HepG2 (cell line): Measurements from ENCODE around the gene ABI3BP. TPM values are rescaled to one million over a fixed set of nuclear protein-coding genes. Genes with fewer than 3 reads are reported as not detected.

Experiments used
- ATAC-seq: fragments of 200-7000 bp; cut with Tn5 transposase; 3 replicates; pipeline ENCODE4 v1.9.1; 2020; ENCODE audit warnings: mild to moderate bottlenecking, moderate library complexity
- BruUV-seq: library from RNA; stranded (reverse); fragments of 400-500 nt; replicated peaks from 2 replicates; lab custom pipeline; 2021; lab: Mats Ljungman, UMichigan
- CTCF ChIA-PET: fragments of 300-600 bp; formaldehyde crosslinking; extraction: SDS; loops from one replicate; lab custom pipeline; 2021; ENCODE audit warnings: low total read pairs, inconsistent platforms, low intra/inter-chr PET ratio; lab: Yijun Ruan, JAX
- POLR2A ChIA-PET: fragments of 350-600 bp; sonication (Branson Sonifier 250); formaldehyde crosslinking; loops from one replicate; lab custom pipeline; 2020; ENCODE audit warnings: antibody characterized with exemption, inconsistent platforms; lab: Yijun Ruan, JAX
- DNase-seq: peaks from one replicate; pipeline ENCODE4 v3.0.0-alpha.2; 2015; ENCODE audit warnings: low spot score
- FAIRE-seq: peaks from 3 replicates; lab custom pipeline; 2011; peaks lifted over from hg19 to GRCh38; lab: Jason Lieb, UNC
- H2AFZ ChIP-seq: one replicate; pipeline ENCODE4 v1.6.1; 2011; ENCODE audit warnings: low read length, inconsistent platforms
- H3K27ac ChIP-seq: fragments of 300-600 bp; 3 replicates; pipeline ENCODE4 v1.8.0; 2011; ENCODE audit warnings: mixed run types, mild to moderate bottlenecking, mixed read lengths, low read length, inconsistent platforms; ENCODE audit not compliant: insufficient read depth; ENCODE audit errors: extremely low read length
- H3K27me3 ChIP-seq, 2 experiments: fragments of 200-600 bp in 1 of 2; 2 replicates in 1 of 2; 3 replicates in 1 of 2; pipeline versions ENCODE4 v1.6.0 to v1.8.0; 2011; ENCODE audit warnings: low read length in 2 of 2, mild to moderate bottlenecking in 2 of 2, moderate library complexity in 2 of 2, inconsistent platforms in 1 of 2; ENCODE audit not compliant: insufficient read depth in 2 of 2, control insufficient read depth in 1 of 2
- H3K36me3 ChIP-seq, 2 experiments: fragments of 200-600 bp in 1 of 2; replicated peaks in 1 of 2; 2 replicates in 1 of 2; 3 replicates in 1 of 2; pipeline versions ENCODE4 v1.5.1 to v1.8.0; 2011; ENCODE audit warnings: low read length in 2 of 2, inconsistent platforms in 1 of 2; ENCODE audit not compliant: insufficient read depth in 2 of 2, control insufficient read depth in 1 of 2
- H3K4me1 ChIP-seq: 2 replicates; pipeline ENCODE4 v1.5.1; 2012; ENCODE audit warnings: low read length, inconsistent platforms; ENCODE audit not compliant: insufficient read depth
- H3K4me2 ChIP-seq: 2 replicates; pipeline ENCODE4 v1.6.0; 2011; ENCODE audit warnings: low read depth, low read length, inconsistent platforms
- H3K4me3 ChIP-seq, 3 experiments: fragments of 200-600 bp in 1 of 3; sonication (generic), shearing (Covaris generic) in 1 of 3; replicated peaks in 1 of 3; 2 replicates each; pipeline ENCODE4 v1.5.1; 2011 to 2016; ENCODE audit warnings: low read length in 3 of 3, inconsistent platforms in 2 of 3, low read depth in 2 of 3, mild to moderate bottlenecking in 2 of 3, control low read depth in 1 of 3, mixed read lengths in 1 of 3; ENCODE audit not compliant: insufficient read depth in 1 of 3
- H3K79me2 ChIP-seq: one replicate; pipeline ENCODE4 v1.6.1; 2011; ENCODE audit warnings: low read length, inconsistent platforms; ENCODE audit not compliant: insufficient read depth
- H3K9ac ChIP-seq: 2 replicates; pipeline ENCODE4 v1.6.0; 2011; ENCODE audit warnings: mild to moderate bottlenecking, low read depth, low read length, inconsistent platforms; ENCODE audit not compliant: insufficient read depth
- H3K9me3 ChIP-seq: 2 replicates; pipeline ENCODE4 v1.5.1; 2012; ENCODE audit warnings: mild to moderate bottlenecking, low read length
- H4K20me1 ChIP-seq: 2 replicates; pipeline ENCODE4 v1.6.0; 2011; ENCODE audit warnings: inconsistent platforms, mild to moderate bottlenecking, low read length, moderate library complexity; ENCODE audit not compliant: insufficient read depth
- ARID4A ChIP-seq: sonication (generic); formaldehyde crosslinking; IDR thresholded peaks from 2 replicates; pipeline ENCODE4 v1.5.0; 2020; ENCODE audit warnings: mild to moderate bottlenecking, missing genetic modification reagents, borderline replicate concordance
- CCAR2 ChIP-seq: fragments of 200-400 bp; formaldehyde crosslinking; optimal IDR thresholded peaks from 2 replicates; pipeline ENCODE3; 2018; ENCODE audit warnings: low read depth, mild to moderate bottlenecking, low read length, moderate library complexity
- HNRNPH1 ChIP-seq: fragments of 200-400 bp; formaldehyde crosslinking; optimal IDR thresholded peaks from 2 replicates; pipeline ENCODE3; 2017; ENCODE audit warnings: mild to moderate bottlenecking, low read depth, low read length
- MAF1 ChIP-seq: sonication (generic); formaldehyde crosslinking; IDR thresholded peaks from 2 replicates; pipeline ENCODE4 v1.5.0; 2020; ENCODE audit warnings: missing genetic modification reagents, borderline replicate concordance
- MLLT10 ChIP-seq: sonication (generic); formaldehyde crosslinking; IDR thresholded peaks from 2 replicates; pipeline ENCODE4 v1.4.0; 2020; ENCODE audit warnings: missing genetic modification reagents
- MYNN ChIP-seq: sonication (generic); formaldehyde crosslinking; IDR thresholded peaks from 2 replicates; pipeline ENCODE4 v1.4.0; 2020; ENCODE audit warnings: mild to moderate bottlenecking, low read depth, missing genetic modification reagents
- NFE2 ChIP-seq: sonication (generic); formaldehyde crosslinking; IDR thresholded peaks from 2 replicates; pipeline ENCODE4 v1.4.0; 2020; ENCODE audit warnings: missing genetic modification reagents
- PAXIP1 ChIP-seq: sonication (generic); formaldehyde crosslinking; conservative IDR thresholded peaks from 2 replicates; pipeline ENCODE4 v1.4.0; 2020; ENCODE audit warnings: mild to moderate bottlenecking, missing genetic modification reagents, moderate library complexity
- RXRA ChIP-seq: sonication (generic); formaldehyde crosslinking; IDR thresholded peaks from 2 replicates; pipeline ENCODE4 v1.5.1; 2020; ENCODE audit warnings: missing genetic modification reagents
- WIZ ChIP-seq: sonication (generic); formaldehyde crosslinking; IDR thresholded peaks from 2 replicates; pipeline ENCODE4 v1.5.1; 2020; ENCODE audit warnings: mild to moderate bottlenecking, missing genetic modification reagents
- YY1 ChIP-seq: IDR thresholded peaks from 2 replicates; pipeline ENCODE4 v1.6.1; 2011; ENCODE audit warnings: low read length, low read depth, moderate library complexity, mild to moderate bottlenecking; ENCODE audit not compliant: insufficient read depth, insufficient replicate concordance
- ZFP36L2 ChIP-seq: sonication (generic); formaldehyde crosslinking; IDR thresholded peaks from 2 replicates; pipeline ENCODE4 v1.4.0; 2020; ENCODE audit warnings: missing genetic modification reagents
- ZKSCAN8 ChIP-seq: IDR thresholded peaks from 2 replicates; pipeline ENCODE4 v1.6.1; 2016; ENCODE audit warnings: borderline replicate concordance, missing genetic modification reagents, missing compliant biosample characterization
- ZNF101 ChIP-seq: sonication (generic); formaldehyde crosslinking; IDR thresholded peaks from 2 replicates; pipeline ENCODE4 v1.4.0; 2020; ENCODE audit warnings: mild to moderate bottlenecking, low read depth, missing genetic modification reagents, borderline replicate concordance
- ZNF333 ChIP-seq: sonication (generic); formaldehyde crosslinking; IDR thresholded peaks from 2 replicates; pipeline ENCODE4 v1.4.0; 2020; ENCODE audit warnings: mild to moderate bottlenecking, missing genetic modification reagents, borderline replicate concordance
- ZNF441 ChIP-seq: sonication (generic); formaldehyde crosslinking; IDR thresholded peaks from 2 replicates; pipeline ENCODE4 v1.7.0; 2021; ENCODE audit warnings: missing genetic modification reagents, borderline replicate concordance
- ZNF558 ChIP-seq: sonication (generic); formaldehyde crosslinking; IDR thresholded peaks from 2 replicates; pipeline ENCODE4 v1.9.0; 2022; ENCODE audit warnings: mild to moderate bottlenecking, missing genetic modification reagents, borderline replicate concordance
- WGBS: methylation state at CpG from one replicate; pipeline ENCODE4 v1.1.6; 2017; ENCODE audit warnings: low lambda C conversion rate; 5-methylcytosine and 5-hydroxymethylcytosine counted together
- in situ Hi-C: cut with HindIII; loops from 2 replicates; pipeline ENCODE4 v1.10.0; 2017; ENCODE audit warnings: low pct_unique_long_range_greater_than_20kb; ENCODE audit not compliant: extremely low pct_ligation_motif_present
- intact Hi-C: fragments of 100-400 bp; cut with micrococcal nuclease; formaldehyde crosslinking; loops from one replicate; pipeline ENCODE4 v1.10.0; 2022; ENCODE audit not compliant: unreplicated experiment
- polyA plus RNA-seq, 8 experiments: library from polyadenylated mRNA; depleted of rRNA in 3 of 8; stranded (reverse) in 7 of 8; unstranded in 1 of 8; fragments of >200 nt; fragmentation: Illumina TruSeq in 4 of 8; extraction: Trizol in 4 of 8; gene quantifications; 2 replicates each; pipeline versions ENCODE4 v1.2.1 to v1.2.3, GENCODE V29; 2011 to 2016; ENCODE audit warnings: low read depth in 4 of 8, missing spikeins in 1 of 8, mixed read lengths in 1 of 8; ENCODE audit not compliant: insufficient read depth in 1 of 8
- total RNA-seq, 5 experiments: library from RNA; depleted of rRNA; stranded (reverse); fragments of >200 nt; fragmentation: Illumina TruSeq; extraction: Trizol; gene quantifications; 2 replicates each; pipeline ENCODE4 v1.2.3, GENCODE V29; 2016; ENCODE audit warnings: low read depth in 1 of 5

ABI3BP gene
- total and polyA plus RNA-seq, 2 of the 13 experiments (the other 11 are each of a cell fraction or from before 2014, with no cell fraction given), result not detected

DNA sequence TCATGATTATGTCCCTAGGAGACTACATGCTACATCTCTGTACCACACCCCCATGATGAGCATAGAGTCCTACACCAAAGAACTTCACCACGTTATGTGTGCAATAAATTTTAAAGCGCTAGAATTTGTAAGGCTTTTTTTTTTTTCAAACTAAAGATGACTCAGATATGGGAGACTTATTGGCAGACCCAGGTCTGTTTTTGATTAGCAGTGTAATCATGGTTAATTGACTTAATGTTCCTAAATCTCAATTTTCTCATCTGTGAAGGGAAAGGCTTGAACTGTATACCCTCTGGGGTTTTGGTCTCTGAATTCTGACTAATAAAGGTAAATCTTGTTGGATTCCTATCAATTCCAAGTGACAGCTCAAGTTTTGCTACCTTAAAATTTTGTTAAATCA is 26.4 kb downstream of the ABI3BP start (continued):
- TF ChIP-seq ARID4A, result no peak

DNA sequence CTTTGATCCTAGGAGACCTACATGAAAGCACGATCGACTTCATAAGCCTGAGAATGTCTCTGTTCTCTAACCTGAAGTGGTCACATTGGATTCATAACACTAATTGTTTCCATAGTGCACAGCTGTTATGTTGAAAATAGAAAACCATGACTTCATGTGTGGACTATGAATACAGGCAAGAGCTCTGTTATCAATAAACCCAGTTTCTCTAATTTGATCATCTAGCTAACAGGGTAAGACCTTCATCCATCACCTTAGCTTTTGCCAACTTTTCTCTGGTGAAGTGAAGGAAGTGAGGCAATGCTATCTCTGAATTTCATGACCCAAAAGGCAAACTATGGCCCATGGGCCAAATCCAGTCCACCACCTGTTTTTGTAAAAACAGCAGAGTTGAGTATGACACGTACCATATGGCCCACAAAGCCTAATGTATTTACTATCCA is 27.2 kb downstream of the ABI3BP start:
- Histone ChIP-seq H3K4me1 (no peaks in the 10 kb centered on the region), H3K4me3 (no peak overlapping the region), H3K4me2 (no peak overlapping the region), H2AFZ (no peak overlapping the region), H4K20me1 (no peaks in the 10 kb centered on the region), H3K79me2 (no peaks in the 10 kb centered on the region), H3K27ac (no peak overlapping the region), H3K9me3 (no peaks in the 10 kb centered on the region), H3K27me3 (no peaks in the 10 kb centered on the region), H3K9ac (no peak overlapping the region), H3K36me3 (no peaks in the 10 kb centered on the region)
- DNase-seq (no peak), FAIRE-seq (no peak), ATAC-seq (no peak)
- 0% methylated on average over 1 of the region's 3 CpGs for WGBS
- CTCF ChIA-PET, result no interaction called here
- in situ Hi-C loops, result no loop called here
- intact Hi-C loops, result no loop called here
- POLR2A ChIA-PET, result no interaction called here
- BruUV-seq, result no TSS peak
- TF ChIP-seq ZFP36L2 (CRISPR knock-in tag), result no peak
- no peak for TF ChIP-seq RXRA (CRISPR knock-in tag)
- TF ChIP-seq HNRNPH1, result no peak
- no peak for TF ChIP-seq WIZ
- no peak for TF ChIP-seq ZNF101 (CRISPR knock-in tag)
- no peak for TF ChIP-seq MAF1 (CRISPR knock-in tag)
- TF ChIP-seq ZNF333 (CRISPR knock-in tag), result no peak
- TF ChIP-seq MYNN (CRISPR knock-in tag), result no peak
- no peak for TF ChIP-seq ZNF558 (CRISPR knock-in tag)
- TF ChIP-seq YY1, result no peak
- TF ChIP-seq MLLT10, result no peak
- no peak for TF ChIP-seq CCAR2
- TF ChIP-seq PAXIP1 (CRISPR knock-in tag), result no peak
- no peak for TF ChIP-seq ZNF441 (CRISPR knock-in tag)
- no peak for TF ChIP-seq ZKSCAN8 (CRISPR knock-in tag)
- TF ChIP-seq NFE2, result no peak
